Measurements from ENCODE around the gene PCDHA5.
"Not testable (repeated sequence)": the region's sequence is repeated elsewhere in the genome, so short reads cannot be mapped to it uniquely, and the experiment has no call there.

Gene PCDHA5

DNA sequence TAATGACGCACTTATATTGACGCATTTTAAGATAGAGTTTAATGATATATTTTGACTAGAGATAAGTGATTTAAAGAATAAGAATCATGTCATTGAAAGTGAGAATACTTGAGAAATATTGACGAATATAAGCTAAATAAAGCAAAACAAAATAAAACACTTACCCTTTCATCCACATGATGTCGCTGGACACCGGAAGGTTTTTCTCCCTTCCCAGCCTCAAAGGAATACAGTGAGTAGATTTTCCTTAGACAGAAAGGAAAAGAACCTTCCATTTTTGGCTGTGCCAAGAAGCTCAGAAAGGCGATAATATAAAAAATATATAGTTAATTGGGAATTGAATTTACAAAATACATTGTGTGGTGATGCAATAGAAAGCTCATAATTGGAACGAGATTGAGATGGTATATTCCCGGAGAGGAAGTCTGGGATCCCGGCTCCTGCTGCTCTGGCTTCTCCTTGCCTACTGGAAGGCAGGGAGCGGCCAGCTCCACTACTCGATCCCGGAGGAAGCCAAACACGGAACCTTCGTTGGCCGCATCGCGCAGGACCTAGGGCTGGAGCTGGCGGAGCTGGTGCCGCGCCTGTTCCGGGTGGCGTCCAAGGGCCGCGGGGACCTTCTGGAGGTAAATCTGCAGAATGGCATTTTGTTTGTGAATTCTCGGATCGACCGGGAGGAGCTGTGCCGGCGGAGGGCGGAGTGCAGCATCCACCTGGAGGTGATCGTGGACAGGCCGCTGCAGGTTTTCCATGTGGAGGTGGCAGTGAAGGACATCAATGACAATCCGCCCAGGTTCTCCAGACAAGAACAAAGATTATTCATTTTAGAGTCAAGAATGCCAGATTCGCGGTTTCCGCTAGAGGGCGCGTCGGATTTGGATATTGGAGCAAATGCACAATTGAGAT lies at the start of gene PCDHA5:
Gene PCDHA5, plus strand, starts transcription at position 239 of the 906 bp plus-strand sequence.
- DNase-seq (ENCODE audit: low read depth), result no peak

DNA sequence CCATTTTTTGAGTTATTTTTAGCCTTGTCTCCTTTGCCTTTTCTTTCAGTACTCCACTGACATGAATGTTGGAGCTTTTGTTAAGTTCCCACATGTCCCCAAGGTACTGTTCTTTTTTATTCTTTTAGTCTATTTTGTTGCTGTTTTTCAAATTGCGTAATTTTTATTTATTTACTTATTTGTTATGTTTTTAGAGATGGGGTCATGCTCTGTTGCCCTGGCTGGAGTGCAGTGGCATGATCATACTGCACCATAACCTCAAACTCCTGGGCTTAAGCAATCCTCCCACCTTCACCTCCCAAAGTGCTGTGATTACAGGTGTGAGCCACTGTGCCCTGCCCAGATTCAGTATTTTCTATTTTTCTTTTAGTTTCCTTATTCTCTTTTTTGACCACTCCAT lies 40.9 kb upstream of the PCDHA5 start:
- DNase-seq (ENCODE audit: low read depth), result no peak

DNA sequence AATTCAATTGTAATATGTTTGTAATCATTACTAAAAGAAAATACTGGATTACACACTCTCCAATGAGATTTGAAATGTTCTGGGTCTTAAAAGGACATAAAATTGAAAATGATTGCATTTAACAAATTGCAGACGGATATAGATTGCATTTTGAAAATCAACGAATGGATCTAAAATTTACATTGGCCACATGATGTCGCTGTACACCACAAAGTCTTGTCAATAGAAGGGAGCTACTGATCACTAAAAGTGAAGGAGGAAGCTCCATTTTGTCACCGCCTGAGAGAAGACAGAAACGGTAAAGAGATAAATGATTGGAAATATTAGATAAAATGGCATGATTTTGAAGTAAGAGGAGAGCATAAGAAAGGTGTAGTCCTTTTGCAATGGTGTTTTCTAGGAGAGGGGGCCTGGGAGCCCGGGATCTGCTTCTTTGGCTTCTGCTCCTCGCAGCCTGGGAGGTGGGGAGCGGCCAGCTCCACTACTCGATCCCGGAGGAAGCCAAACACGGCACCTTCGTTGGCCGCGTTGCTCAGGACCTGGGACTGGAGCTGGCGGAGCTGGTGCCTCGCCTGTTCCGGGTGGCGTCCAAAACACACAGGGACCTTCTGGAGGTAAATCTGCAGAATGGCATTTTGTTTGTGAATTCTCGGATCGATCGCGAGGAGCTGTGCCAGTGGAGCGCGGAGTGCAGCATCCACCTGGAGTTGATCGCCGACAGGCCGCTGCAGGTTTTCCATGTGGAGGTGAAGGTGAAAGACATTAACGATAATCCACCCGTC lies 35.3 kb upstream of the PCDHA5 start, which contains the start of gene PCDHA1:
Gene PCDHA1, plus strand, starts transcription at position 236 of the 782 bp plus-strand sequence.
- no peak for DNase-seq (ENCODE audit: low read depth)

DNA sequence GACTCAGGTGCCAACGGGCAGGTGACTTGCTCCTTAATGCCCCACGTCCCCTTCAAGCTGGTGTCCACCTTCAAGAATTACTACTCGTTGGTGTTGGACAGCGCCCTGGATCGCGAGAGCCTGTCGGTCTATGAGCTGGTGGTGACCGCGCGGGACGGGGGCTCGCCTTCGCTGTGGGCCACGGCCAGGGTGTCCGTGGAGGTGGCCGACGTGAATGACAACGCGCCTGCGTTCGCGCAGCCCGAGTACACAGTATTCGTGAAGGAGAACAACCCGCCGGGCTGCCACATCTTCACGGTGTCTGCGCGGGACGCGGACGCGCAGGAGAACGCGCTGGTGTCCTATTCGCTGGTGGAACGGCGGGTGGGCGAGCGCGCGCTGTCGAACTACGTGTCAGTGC lies 34.0 kb upstream of the PCDHA5 start:
- DNase-seq (ENCODE audit: low read depth), result not testable (repeated sequence)

DNA sequence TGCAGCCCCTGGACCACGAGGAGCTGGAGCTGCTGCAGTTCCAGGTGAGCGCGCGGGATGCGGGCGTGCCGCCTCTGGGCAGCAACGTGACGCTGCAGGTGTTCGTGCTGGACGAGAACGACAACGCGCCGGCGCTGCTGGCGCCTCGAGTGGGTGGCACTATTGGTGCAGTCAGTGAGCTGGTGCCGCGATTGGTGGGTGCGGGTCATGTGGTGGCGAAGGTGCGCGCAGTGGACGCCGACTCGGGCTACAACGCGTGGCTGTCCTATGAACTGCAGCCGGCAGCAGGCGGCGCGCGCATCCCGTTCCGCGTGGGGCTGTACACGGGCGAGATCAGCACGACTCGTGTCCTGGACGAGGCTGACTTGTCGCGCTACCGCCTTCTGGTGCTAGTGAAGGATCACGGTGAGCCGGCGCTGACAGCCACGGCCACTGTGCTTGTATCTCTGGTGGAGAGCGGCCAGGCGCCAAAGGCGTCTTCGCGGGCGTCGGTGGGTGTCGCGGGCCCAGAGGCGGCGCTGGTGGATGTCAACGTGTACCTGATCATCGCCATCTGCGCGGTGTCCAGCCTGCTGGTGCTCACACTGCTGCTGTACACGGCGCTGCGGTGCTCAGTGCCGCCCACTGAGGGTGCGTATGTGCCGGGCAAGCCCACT lies 33.4 kb upstream of the PCDHA5 start:
- not testable (repeated sequence) for DNase-seq (ENCODE audit: low read depth)

DNA sequence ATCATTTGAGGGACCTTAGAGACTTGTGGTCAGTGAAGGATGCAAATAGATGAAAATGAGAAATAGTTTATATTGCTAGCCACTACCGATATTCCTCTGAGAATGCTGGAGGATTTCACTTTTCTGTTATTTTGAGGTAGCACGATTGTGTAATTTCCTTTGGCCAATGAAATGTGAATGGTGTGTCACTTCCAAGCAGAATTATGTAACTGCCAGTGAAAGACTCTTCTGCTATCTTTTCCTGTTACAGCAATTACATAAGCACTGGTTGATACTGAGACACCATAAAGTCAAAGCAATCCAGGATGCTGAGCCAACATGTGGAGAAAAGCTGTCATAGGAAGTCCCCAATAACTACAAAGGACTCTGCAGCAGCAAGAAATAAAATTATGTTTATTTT lies 30.3 kb upstream of the PCDHA5 start:
- DNase-seq (ENCODE audit: low read depth), result no peak

DNA sequence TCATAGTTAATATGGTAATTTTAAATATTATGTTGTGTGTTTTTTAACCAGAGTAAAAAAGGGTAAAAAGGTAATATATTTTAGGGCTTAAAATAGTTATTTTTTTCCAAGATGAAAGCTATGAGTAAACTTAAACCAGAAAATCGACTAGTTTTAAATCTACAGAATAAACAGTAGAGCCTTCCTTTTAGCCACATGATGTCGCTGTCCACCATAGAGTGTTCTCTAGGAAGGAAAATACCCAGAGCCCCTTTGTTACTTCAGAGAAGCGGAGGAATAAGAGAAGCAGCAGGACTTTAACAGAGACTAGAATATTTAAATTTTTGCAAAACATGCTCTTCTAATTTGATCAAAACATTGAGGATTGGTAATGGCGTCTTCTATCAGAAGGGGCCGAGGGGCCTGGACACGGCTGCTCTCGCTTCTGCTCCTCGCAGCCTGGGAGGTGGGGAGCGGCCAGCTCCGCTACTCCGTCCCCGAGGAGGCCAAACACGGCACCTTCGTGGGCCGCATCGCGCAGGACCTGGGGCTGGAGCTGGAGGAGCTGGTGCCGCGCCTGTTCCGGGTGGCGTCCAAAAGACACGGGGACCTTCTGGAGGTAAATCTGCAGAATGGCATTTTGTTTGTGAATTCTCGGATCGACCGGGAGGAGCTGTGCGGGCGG lies 26.7 kb upstream of the PCDHA5 start, which contains the start of gene PCDHA2:
Gene PCDHA2, plus strand, starts transcription at position 258 of the 664 bp plus-strand sequence.
- DNase-seq (ENCODE audit: low read depth), result no peak

DNA sequence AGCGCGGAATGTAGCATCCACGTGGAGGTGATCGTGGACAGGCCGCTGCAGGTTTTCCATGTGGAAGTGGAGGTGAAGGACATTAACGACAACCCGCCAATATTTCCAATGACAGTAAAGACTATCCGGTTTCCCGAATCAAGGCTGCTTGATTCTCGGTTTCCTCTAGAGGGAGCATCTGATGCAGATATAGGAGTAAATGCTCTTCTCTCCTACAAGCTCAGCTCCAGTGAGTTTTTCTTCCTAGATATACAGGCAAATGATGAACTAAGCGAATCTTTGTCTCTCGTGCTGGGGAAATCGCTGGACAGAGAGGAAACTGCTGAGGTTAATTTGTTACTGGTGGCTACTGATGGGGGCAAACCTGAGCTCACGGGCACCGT lies 26.2 kb upstream of the PCDHA5 start:
- no peak for DNase-seq (ENCODE audit: low read depth)

DNA sequence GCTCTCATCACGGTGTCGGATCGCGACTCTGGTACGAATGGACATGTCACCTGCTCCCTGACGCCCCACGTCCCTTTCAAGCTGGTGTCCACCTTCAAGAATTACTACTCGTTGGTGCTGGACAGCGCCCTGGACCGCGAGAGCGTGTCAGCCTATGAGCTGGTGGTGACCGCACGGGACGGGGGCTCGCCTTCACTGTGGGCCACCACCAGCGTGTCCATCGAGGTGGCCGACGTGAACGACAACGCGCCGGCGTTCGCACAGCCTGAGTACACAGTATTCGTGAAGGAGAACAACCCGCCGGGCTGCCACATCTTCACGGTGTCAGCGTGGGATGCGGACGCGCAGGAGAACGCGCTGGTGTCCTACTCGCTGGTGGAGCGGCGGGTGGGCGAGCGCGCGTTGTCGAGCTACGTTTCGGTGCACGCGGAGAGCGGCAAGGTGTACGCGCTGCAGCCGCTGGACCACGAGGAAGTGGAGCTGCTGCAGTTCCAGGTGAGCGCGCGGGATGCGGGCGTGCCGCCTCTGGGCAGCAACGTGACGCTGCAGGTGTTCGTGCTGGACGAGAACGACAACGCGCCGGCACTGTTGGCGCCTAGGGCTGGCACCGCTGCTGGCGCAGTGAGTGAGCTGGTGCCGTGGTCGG lies 25.2 kb upstream of the PCDHA5 start:
- DNase-seq (ENCODE audit: low read depth), result not testable (repeated sequence)

DNA sequence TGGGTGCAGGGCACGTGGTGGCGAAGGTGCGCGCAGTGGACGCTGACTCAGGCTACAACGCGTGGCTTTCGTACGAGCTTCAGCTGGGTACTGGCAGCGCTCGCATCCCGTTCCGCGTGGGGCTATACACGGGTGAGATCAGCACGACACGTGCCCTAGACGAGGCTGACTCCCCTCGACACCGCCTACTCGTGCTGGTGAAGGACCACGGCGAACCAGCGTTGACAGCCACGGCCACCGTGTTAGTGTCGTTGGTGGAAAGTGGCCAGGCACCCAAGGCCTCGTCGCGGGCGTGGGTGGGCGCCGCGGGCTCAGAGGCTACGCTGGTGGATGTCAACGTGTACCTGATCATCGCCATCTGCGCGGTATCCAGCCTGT lies 24.7 kb upstream of the PCDHA5 start:
- no peak for DNase-seq (ENCODE audit: low read depth)

DNA sequence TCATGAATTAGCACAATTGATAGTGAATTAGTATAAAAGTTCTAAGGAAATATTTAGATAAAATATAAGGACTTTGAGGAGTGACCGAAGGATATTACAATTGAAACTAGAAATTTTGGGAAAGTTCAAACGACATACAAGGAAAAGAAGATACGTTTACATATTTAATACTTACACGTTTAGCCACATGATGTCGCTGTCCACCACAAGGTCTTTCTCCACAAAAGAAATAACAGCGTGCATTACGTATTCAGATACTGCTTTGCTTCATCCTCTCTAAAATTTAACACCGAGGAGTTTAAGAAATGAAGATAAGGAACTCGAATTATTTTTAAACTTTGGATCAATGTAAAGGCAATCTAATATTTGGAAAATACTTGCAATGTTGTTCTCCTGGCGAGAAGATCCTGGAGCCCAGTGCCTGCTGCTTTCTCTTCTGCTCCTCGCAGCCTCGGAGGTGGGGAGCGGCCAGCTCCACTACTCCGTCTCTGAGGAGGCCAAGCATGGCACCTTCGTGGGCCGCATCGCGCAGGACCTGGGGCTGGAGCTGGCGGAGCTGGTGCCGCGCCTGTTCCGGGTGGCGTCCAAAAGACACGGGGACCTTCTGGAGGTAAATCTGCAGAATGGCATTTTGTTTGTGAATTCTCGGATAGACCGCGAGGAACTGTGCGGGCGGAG lies 20.5 kb upstream of the PCDHA5 start, which contains the start of gene PCDHA3:
Gene PCDHA3, plus strand, starts transcription at position 242 of the 678 bp plus-strand sequence.
- peak; percentile 15 for DNase-seq (ENCODE audit: low read depth)

DNA sequence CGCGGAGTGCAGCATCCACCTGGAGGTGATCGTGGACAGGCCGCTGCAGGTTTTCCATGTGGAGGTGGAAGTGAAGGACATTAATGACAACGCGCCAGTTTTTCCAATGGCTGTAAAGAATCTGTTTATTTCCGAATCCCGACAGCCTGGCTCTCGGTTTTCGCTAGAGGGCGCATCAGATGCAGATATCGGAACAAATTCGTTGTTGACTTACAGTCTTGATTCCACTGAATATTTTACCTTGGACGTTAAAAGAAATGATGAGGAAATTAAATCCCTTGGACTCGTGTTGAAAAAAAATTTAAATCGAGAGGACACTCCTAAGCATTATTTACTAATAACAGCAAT lies 19.9 kb upstream of the PCDHA5 start:
- DNase-seq (ENCODE audit: low read depth), result no peak

DNA sequence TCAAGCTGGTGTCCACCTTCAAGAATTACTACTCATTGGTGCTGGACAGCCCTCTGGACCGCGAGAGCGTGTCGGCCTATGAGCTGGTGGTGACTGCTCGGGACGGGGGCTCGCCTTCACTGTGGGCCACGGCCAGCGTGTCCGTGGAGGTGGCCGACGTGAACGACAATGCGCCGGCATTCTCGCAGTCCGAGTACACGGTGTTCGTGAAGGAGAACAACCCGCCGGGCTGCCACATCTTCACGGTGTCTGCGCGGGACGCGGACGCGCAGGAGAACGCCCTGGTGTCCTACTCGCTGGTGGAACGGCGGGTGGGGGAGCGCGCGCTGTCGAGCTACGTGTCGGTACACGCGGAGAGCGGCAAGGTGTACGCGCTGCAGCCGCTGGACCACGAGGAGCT lies 19.0 kb upstream of the PCDHA5 start:
- DNase-seq (ENCODE audit: low read depth), result not testable (repeated sequence)

DNA sequence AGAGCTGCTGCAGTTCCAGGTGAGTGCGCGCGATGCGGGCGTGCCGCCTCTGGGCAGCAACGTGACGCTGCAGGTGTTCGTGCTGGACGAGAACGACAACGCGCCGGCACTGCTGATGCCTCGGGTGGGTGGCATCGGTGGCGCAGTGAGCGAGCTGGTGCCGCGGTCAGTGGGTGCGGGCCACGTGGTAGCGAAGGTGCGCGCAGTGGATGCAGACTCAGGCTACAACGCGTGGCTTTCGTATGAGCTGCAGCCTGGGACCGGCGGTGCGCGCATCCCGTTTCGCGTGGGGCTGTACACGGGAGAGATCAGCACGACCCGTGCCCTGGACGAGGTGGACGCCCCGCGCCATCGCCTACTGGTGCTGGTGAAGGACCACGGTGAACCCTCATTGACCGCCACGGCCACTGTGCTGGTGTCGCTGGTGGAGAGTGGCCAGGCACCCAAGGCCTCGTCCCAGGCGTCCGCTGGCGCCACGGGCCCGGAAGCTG lies 18.6 kb upstream of the PCDHA5 start:
- no peak for DNase-seq (ENCODE audit: low read depth)

DNA sequence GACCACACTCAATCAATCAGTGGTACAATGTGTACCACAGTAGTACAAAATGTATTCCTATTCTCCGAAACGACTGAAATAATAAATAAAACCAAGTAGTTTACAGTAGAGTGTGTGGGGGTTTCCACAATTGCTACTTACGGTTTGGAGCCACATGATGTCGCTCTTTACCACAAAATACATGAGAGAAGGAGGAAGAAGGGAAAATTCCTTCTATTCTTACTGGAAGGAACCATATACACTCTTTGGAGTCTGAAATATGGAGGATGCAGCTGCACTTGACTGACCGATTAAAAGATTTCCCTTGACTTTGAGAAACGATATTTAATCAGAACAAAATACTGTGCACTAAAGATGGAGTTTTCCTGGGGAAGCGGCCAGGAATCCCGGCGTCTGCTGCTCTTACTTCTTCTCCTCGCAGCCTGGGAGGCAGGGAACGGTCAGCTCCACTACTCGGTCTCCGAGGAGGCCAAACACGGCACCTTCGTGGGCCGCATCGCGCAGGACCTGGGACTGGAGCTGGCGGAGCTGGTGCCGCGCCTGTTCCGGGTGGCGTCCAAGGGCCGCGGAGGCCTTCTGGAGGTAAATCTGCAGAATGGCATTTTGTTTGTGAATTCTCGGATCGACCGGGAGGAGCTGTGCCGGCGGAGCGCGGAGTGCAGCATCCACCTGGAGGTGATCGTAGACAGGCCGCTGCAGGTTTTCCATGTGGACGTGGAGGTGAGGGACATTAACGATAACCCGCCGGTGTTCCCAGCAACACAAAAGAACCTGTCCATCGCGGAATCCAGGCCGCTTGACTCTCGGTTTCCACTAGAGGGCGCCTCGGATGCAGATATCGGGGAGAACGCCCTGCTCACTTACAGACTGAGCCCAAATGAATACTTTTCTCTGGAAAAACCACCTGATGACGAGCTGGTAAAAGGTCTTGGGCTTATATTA lies 14.3 kb upstream of the PCDHA5 start, which contains the start of gene PCDHA4:
Gene PCDHA4, plus strand, starts transcription at position 235 of the 942 bp plus-strand sequence.
- DNase-seq (ENCODE audit: low read depth), result no peak

DNA sequence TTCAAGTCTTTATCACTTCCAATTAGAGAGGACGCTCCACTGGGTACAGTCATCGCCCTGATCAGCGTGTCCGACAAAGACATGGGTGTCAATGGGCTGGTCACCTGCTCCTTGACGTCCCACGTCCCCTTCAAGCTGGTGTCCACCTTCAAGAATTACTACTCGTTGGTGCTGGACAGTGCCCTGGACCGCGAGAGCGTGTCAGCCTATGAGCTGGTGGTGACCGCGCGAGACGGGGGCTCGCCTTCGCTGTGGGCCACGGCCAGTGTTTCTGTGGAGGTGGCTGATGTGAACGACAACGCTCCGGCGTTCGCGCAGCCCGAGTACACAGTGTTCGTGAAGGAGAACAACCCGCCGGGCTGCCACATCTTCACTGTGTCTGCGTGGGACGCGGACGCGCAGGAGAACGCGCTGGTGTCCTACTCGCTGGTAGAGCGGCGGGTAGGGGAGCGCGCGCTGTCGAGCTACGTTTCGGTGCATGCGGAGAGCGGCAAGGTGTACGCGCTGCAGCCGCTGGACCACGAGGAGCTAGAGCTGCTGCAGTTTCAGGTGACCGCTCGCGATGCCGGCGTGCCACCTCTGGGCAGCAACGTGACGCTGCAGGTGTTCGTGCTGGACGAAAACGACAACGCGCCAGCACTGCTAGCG lies 13.0 kb upstream of the PCDHA5 start:
- DNase-seq (ENCODE audit: low read depth), result not testable (repeated sequence)

DNA sequence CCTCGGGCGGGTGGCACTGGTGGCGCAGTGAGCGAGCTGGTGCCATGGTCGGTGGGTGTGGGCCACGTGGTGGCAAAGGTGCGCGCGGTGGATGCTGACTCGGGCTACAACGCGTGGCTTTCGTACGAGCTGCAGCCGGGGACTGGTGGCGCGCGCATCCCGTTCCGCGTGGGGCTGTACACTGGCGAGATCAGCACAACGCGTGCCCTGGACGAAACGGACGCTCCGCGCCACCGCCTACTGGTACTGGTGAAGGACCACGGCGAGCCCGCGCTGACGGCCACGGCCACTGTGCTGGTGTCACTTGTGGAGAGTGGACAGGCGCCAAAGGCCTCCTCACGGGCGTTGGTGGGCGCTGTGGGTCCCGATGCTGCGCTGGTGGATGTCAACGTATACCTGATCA lies 12.5 kb upstream of the PCDHA5 start:
- DNase-seq (ENCODE audit: low read depth), result no peak

DNA sequence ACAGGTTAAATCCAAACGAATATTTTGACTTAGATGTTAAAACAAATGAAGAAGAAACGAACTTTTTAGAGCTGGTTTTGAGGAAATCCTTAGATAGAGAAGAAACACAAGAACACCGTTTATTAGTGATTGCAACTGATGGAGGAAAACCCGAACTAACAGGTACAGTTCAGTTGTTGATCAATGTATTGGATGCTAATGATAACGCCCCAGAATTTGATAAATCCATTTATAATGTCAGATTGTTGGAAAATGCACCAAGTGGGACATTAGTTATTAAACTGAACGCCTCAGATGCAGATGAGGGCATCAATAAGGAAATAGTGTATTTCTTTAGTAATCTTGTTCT lies 842 bp downstream of the PCDHA5 start:
- DNase-seq (ENCODE audit: low read depth), result no peak

DNA sequence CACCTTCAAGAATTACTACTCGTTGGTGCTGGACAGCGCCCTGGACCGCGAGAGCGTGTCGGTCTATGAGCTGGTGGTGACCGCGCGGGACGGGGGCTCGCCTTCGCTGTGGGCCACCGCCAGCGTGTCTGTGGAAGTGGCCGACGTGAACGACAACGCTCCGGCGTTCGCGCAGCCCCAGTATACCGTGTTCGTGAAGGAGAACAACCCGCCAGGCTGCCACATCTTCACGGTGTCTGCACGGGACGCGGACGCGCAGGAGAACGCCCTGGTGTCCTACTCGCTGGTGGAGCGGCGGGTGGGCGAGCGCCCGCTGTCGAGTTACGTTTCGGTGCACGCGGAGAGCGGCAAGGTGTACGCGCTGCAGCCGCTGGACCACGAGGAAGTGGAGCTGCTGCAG lies 1.6 kb downstream of the PCDHA5 start:
- not testable (repeated sequence) for DNase-seq (ENCODE audit: low read depth)

All from GM04503 (cell line).